CD4-positive, alpha-beta T cell treated with Interleukin-17A for 1 hour (primary cell): ENCODE data around the gene TJAP1.
A peak's percentile ranks its signal among the peaks of the same experiment; 100 is the strongest.

ENCODE experiments used
- DNase-seq: peaks from one replicate; pipeline ENCODE4 v3.0.0-alpha.2; 2020

Gene TJAP1, protein sequence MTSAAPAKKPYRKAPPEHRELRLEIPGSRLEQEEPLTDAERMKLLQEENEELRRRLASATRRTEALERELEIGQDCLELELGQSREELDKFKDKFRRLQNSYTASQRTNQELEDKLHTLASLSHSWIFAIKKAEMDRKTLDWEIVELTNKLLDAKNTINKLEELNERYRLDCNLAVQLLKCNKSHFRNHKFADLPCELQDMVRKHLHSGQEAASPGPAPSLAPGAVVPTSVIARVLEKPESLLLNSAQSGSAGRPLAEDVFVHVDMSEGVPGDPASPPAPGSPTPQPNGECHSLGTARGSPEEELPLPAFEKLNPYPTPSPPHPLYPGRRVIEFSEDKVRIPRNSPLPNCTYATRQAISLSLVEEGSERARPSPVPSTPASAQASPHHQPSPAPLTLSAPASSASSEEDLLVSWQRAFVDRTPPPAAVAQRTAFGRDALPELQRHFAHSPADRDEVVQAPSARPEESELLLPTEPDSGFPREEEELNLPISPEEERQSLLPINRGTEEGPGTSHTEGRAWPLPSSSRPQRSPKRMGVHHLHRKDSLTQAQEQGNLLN

GRCh38 chr6:43477235-43478007 lies at the start of gene TJAP1:
Gene TJAP1 (plus strand): TSS chr6:43477570. CDS start chr6:43499002, 21,432 bp downstream.
- DNase-seq, result peak; percentile 96

GRCh38 chr6:43428112-43428570 lies 49.2 kb upstream of the TJAP1 start:
- no peak for DNase-seq

- no peak for DNase-seq
These were observed 48.5 kb upstream of the TJAP1 start for GRCh38 chr6:43428874-43429273.

- DNase-seq, result no peak
These were observed 45.1 kb upstream of the TJAP1 start for GRCh38 chr6:43432009-43432945.

DNA sequence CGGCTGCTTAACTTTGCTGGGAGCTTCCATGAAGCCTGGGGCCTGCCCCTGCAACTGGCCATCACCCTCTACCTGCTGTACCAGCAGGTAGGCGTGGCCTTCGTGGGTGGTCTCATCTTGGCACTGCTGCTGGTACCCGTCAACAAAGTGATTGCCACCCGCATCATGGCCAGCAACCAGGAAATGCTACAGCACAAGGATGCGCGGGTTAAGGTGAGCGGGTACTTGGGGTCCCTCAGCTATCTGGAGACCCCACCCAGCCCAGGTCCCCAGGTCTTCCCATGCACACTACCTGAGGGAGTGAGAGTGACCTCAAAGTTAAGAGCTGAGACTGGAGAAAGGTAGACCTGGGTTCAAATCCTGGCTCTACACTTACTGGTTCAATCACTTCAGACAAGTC lies 44.2 kb upstream of the TJAP1 start:
- no peak for DNase-seq

GRCh38 chr6:43434001-43434840 lies 43.1 kb upstream of the TJAP1 start:
- DNase-seq, result no peak

DNA sequence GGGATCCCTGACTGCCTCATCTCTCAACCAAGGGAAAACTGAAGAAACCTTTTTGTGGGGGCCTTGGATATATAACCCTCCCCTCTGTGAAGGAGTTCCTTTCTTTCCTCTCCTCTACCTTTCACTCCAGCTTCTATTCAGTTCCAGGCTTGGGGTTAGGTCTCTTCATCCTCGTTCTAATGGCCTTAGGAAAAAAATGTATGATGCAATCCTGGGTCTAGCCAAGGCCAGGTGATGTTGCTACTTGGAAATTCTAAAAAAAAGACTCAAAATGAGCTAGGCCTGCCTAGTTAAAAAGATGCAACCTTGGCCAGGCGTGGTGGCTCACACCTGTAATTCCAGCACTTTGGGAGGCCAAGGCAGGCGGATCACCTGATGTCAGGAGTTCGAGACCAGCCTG lies 42.4 kb upstream of the TJAP1 start:
- no peak for DNase-seq

- no peak for DNase-seq
These were observed 41.5 kb upstream of the TJAP1 start for GRCh38 chr6:43435682-43436437.

DNA sequence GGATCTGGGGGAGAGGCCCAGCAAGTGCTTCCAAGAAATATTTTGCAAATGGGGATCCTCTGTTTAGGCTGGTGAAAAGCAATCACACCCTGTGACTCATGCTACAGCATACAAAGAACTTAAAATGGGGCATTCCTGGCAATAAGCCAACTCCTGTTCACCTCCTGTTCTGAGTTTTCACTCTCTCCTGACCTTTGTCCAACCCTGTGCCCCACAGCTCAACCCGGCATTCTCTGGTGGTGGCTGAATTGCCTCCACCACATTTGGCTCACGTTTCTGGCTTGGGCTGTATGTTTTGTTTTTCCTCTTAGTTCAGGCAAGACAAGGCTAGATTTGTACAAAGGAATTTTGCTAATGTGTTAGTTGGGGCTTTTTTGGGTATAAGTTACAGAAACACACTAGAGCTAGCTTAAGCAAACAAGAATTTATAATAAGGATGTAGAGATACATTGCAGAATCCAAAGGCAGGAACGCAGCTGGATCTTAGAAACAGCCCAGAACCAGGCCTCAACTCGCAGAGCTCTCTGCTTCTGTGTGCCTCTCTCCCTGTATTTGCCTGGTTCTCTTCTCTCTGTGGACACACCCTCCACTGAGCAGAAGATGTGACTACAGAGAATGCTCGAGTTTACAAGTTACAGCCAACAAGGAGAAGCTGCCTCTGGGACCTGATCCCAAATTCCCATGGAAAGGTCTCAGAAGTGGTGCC lies 40.6 kb upstream of the TJAP1 start:
- no peak for DNase-seq

GRCh38 chr6:43437700-43438099 lies 39.7 kb upstream of the TJAP1 start:
- no peak for DNase-seq

- DNase-seq, result no peak
These were observed 34.4 kb upstream of the TJAP1 start for GRCh38 chr6:43442935-43443334.

- no peak for DNase-seq
These were observed 33.3 kb upstream of the TJAP1 start for GRCh38 chr6:43444036-43444435.

- DNase-seq, result no peak
These were observed 32.8 kb upstream of the TJAP1 start for GRCh38 chr6:43444582-43444981.

- DNase-seq, result no peak
These were observed 31.8 kb upstream of the TJAP1 start for GRCh38 chr6:43445576-43445975.

DNA sequence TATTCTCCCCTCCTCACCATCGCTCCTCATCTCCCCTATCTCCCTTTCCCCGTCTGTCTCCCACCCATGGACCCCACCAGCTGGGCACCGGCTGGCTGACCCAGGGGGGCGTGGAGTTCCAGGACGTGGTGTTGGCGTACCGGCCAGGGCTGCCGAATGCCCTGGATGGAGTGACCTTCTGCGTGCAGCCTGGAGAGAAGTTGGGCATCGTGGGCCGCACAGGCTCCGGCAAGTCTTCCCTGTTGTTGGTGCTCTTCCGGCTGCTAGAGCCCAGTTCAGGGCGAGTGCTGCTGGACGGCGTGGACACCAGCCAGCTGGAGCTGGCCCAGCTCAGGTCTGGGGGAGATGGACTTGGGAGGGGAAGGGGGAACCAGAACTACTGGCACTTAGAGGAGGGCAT lies 29.8 kb upstream of the TJAP1 start:
- no peak for DNase-seq

- DNase-seq, result no peak
These were observed 28.5 kb upstream of the TJAP1 start for GRCh38 chr6:43448916-43449315.

DNA sequence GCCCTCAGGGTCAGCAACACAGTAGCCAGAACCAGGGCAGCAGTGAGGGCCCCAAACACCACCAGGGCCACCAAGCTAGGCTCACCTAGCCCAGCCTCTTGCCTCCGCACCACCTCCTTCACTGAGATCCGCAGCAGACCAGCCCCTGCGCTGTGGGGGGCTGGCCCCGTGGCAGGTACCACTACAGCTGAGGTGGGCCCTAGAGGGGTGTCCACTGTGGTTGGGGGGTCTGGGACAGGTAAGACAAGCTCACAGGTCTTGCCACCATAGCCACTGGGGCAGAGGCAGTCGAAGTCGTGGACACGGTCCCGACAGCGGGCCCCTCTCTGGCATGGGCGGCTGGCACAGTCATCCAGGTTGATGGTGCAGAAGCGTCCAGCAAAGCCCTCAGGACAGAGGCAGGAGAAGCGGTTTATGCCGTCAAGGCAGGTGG lies 26.7 kb upstream of the TJAP1 start:
- no peak for DNase-seq

DNA sequence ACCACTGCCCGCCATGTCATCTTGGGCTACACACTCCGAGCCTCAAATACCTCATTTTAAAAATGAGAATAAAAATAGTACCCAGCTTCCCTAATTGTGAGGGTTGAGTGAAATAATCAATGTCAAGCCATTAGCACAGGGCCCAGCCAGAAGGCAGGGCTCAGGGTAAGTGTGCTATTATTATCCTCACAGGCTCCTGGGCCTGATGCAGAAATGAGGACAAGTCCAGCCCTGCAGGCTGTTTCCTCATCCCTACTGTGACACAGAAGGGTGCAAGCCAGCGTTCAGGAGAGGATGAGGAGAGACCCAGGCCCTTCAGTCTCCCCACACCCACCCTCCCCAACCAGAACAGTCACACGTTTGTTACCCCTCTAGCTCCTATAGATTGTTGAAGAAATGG lies 26.0 kb upstream of the TJAP1 start:
- no peak for DNase-seq

DNA sequence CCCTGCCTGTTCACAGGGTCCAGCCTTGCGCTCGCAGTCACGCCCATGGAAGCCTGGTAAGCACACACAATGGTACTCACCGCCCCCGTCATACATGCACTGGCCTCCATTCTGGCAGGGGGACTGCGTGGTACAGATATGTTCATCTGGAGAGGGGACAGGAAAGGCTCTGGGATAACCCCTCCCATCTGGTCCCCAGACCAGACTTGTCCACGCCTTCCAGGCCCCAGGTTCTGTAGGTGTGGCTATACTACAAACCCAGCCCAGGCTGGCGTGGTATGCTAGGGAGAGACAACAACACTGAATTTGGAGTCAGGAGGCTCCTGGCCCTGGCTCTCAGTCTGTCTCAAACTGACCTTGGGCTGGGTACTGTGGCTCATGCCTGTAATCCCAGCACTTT lies 25.4 kb upstream of the TJAP1 start:
- no peak for DNase-seq

- no peak for DNase-seq
These were observed 24.5 kb upstream of the TJAP1 start for GRCh38 chr6:43452896-43453295.
